NCI-H2171 treated with DMSO at 0.1 percent for 48 hours (cell line): Measurements from ENCODE around the gene SNRNP35.
"Not testable (repeated sequence)": the region's sequence is repeated elsewhere in the genome, so short reads cannot be mapped to it uniquely, and the experiment has no call there.

Source experiments
- DNase-seq: peaks from one replicate; lab custom pipeline; 2025; lab: John Stamatoyannopoulos, UW

Gene SNRNP35, protein sequence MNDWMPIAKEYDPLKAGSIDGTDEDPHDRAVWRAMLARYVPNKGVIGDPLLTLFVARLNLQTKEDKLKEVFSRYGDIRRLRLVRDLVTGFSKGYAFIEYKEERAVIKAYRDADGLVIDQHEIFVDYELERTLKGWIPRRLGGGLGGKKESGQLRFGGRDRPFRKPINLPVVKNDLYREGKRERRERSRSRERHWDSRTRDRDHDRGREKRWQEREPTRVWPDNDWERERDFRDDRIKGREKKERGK

GRCh38 chr12:123457980-123458779, at the start of gene SNRNP35:
TSS of gene SNRNP35 (plus strand) at chr12:123458139. CDS start at chr12:123465541, 7,402 bp downstream.
- peak; percentile 94 for DNase-seq

- DNase-seq: not testable (repeated sequence)
Observed at GRCh38 chr12:123408619-123409018, 49.3 kb upstream of the SNRNP35 start.

DNA sequence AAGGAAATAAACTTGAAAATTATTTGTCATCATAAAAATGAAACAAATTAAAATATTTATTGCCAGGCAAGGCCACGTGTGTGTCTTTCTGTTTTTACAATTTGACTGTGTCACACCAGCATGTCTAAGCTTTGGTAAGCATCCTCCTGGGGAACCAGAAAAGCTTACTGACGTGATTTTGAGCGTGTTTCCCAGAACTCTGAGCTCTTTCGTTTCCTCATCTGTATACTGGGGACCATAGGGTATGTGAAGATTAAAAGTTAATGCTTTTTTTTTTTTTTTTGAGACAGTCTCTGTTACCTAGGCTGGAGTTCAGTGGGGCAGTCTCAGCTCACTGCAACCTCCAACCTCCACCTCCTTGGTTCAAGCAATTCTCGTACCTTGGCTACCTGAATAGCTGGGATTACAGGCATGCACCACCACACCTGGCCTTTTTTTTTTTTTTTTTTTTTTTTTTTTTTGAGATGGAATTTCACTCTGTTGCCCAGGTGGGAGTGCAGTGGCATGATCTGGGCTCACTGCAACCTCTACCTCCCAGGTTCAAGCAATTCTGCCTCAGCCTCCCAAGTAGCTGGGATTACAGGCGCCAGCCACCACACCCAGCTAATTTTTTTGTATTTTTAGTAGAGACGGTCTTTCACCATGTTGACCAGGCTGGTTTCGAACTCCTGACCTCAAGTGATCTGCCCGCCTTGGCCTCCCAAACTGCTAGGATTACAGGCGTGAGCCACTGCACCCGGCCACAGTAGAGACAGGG, 48.5 kb upstream of the SNRNP35 start:
- DNase-seq: not testable (repeated sequence)

- no peak for DNase-seq
Observed at GRCh38 chr12:123410041-123410412, 47.9 kb upstream of the SNRNP35 start.

GRCh38 chr12:123421314-123421713, 36.6 kb upstream of the SNRNP35 start:
- no peak for DNase-seq

DNA sequence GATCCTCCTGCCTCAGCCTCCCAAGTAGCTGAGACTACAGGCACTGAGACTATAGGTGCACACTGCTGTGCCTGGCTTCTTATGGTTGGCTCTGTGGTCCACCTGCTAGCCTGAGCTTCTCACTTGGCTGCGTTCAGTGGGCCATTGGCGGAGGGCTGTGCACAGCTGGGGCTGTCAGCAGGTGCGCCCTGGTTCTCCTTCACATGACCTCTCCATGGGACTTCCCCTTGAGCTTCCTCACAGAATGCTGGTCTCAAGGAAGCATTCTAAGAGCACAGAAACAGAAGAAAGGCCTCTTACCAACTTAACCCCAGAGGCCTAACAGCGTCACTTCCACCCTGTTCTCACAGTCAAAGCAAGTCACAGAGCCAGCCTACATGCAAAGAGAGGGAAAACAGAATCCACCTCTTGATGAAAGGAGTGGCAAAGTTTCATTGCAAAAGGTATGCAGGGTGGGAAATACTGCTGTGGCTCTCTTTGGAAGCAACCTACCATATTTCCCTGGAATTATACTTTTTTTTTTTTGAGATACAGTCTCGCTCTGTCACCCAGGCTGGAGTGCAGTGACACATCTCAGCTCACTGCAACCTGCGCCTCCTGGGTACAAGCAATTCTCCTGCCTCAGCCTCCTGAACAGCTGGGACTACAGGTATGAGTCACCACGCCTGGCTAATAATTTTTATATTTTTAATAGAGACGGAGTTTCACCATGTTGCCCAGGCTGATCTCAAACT, 30.7 kb upstream of the SNRNP35 start:
- no peak for DNase-seq

DNA sequence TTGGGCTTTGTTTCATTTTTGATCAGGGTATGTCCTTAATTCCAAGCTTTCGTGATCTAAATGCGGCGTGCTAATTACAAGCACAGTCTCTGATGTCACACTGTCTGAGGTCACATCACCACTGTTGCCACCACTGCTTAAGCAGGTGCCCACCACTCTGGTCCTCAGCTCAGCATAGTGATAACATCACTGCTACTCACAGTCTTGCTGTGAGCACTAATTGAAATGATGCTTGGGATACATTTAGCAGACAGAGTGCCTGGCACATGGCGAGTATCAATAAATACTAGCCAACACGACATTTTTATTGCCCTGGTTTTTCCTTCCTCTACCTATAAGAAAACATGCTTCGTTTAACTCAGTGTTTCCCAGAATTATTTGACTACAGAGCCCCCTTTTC, 29.3 kb upstream of the SNRNP35 start:
- DNase-seq: no peak

- DNase-seq: not testable (repeated sequence)
Observed at GRCh38 chr12:123429101-123429500, 28.8 kb upstream of the SNRNP35 start.

DNA sequence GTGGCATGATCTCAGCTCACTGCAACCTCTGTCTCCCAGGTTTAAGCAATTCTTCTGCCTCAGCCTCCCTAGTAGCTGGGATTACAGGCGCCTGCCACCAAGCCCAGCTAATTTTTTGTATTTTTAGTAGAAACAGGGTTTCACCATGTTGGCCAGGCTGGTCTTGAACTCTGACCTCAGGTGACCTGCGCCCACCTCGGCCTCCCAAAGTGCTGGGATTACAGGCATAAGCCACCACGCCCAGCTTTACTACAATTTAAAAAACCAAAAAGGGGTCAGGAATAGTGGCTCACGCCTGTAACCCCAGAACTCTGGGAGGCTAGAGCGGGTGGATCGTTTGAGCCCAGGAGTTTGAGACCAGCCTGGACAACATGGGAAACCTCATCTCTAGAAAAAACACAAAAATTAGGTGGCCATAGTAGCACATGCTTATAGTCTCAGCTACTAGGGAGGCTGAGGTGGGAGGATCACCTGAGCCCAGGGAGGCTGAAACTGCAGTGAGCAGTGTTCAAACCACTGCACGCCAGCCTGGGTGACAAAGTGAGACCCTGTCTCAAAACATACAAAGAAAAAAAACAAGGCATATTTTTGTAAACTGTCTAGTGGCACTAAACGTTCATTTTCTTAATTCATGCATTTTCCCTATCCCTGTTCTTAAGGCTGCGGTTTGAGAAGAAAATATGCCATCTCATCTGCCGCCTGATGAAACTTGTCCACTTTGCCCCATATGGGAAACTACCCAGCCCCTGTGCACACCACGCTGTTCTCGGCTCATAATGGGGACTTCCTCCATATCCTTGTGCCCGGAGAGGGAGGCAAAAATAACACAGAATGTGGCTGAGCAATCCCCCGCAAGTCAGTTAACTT, 25.8 kb upstream of the SNRNP35 start:
- not testable (repeated sequence) for DNase-seq

- no peak for DNase-seq
Observed at GRCh38 chr12:123433615-123434014, 24.3 kb upstream of the SNRNP35 start.

DNA sequence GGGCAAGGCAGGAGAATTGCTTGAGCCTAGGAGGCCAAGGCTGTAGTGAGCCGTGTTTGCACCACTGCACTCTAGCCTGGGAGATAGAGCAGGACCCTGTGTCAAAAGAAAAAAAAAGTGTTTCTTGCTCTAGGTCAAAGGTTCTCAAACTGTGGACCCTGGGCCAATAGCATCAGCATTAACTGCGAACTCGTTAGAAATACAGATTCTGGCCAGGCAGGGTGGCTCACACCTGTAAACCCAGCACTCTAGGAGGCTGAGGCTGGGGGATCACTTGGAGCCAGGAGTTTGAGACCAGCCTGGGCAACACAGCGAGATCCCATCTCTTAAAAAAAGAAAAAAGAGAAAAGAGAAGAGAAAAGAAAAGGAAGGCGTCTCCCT, 22.3 kb upstream of the SNRNP35 start:
- DNase-seq: no peak

- DNase-seq: peak; percentile 71
Observed at GRCh38 chr12:123436017-123436964, 21.6 kb upstream of the SNRNP35 start, which contains the start of gene RILPL2. TSS of gene RILPL2 (minus strand) at chr12:123436684. CDS start at chr12:123436420, 264 bp downstream.

- no peak for DNase-seq
Observed at GRCh38 chr12:123441523-123442164, 16.3 kb upstream of the SNRNP35 start.

- no peak for DNase-seq
Observed at GRCh38 chr12:123442774-123443173, 15.2 kb upstream of the SNRNP35 start.

DNA sequence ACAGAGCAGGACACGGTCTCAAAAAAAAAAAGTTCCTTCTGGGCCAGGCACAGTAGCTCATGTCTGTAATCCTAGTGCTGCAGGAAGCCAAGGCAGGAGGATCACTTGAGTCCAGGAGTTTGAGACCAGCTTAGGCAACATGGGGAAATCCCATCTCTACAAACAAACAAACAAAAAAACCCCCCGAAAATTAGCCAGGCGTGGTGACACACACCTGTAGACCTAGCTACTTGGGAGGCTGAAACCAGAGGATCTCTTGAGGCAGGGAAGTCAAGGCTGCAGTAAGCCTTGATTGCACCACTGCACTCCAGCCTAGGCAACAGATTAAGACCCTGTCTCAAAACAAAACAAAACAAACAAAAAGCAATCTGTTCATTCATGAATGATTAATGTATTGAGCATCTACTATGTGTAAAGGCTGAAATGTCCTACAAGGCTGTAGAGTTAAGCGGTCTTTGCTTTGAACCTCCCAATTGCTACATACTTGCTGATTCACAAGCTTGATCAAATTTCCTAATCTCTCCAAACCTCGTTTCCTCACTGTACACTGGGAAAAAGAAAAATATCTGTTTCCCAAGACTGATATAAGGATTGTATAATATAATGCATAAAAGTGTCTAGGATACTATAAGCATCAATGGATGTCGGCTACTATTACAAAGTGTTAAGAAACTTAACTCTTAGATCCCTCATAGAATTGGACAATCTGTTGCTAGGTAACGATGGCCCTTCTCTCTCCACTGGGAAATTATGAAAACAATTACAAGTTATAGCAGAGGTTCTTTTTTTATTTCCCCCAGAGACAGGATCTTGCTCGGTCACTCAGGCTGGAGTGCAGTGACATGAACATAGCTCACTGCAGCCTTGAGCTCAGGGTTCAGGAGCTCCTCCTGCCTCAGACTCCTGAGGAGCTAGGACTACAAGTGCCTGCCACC, 13.6 kb upstream of the SNRNP35 start:
- DNase-seq: no peak

GRCh38 chr12:123445388-123446332, 12.3 kb upstream of the SNRNP35 start:
- DNase-seq: no peak

DNA sequence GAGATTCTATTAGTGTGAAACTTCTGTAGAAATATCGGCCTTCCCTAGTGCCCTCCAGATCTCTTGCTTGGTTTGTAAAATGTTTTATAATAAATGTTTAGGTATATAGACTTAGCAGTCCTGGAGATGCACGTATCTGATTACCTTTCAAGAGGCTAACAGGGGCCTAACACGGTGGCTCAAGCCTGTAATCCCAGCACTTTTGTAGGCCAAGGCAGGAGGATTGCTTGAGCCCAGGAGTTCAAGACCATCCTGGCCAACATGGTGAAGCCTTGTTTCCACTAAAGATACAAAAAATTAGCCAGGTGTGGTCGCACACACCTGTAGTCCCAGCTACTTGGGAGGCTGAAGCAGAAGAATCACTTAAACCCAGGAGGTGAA, 11.6 kb upstream of the SNRNP35 start:
- no peak for DNase-seq
